ENCODE data around the gene PSMA5. TPM values are rescaled to one million over a fixed set of nuclear protein-coding genes. Genes with fewer than 3 reads are reported as not detected.
A peak's percentile ranks its signal among the peaks of the same experiment; 100 is the strongest.

Gene PSMA5
- total RNA-seq, 1 experiment from 2014 or later = 97.8 TPM

- H3K4me3 ChIP-seq (ENCODE audit: low read depth, low read length) = no peak overlapping the region
- Mint-ChIP-seq H3K27ac (ENCODE audit: unreplicated experiment) (peak overlapping the region; percentile 59), H3K36me3 (ENCODE audit: insufficient read depth, unreplicated experiment) (no peaks in the 10 kb centered on the region), H3K4me1 (ENCODE audit: low read depth, unreplicated experiment) (peaks cover 19% of the 10 kb centered on the region), H3K27me3 (ENCODE audit: insufficient read depth, unreplicated experiment) (no peaks in the 10 kb centered on the region), H3K4me3 (ENCODE audit: unreplicated experiment) (peak overlapping the region; percentile 49), H3K9me3 (ENCODE audit: unreplicated experiment) (no peaks in the 10 kb centered on the region)
- ChIA-PET POLR2A (no interaction called here), CTCF (no interaction called here)
- H3K4me1 ChIP-seq = peaks cover 27% of the 10 kb centered on the region; the same call in 1 of the 2 replicates
- no TSS peak for BruUV-seq (replicated peaks)
- no peaks in the 10 kb centered on the region for H3K9me3 ChIP-seq
- TF ChIP-seq, protein P1, sequence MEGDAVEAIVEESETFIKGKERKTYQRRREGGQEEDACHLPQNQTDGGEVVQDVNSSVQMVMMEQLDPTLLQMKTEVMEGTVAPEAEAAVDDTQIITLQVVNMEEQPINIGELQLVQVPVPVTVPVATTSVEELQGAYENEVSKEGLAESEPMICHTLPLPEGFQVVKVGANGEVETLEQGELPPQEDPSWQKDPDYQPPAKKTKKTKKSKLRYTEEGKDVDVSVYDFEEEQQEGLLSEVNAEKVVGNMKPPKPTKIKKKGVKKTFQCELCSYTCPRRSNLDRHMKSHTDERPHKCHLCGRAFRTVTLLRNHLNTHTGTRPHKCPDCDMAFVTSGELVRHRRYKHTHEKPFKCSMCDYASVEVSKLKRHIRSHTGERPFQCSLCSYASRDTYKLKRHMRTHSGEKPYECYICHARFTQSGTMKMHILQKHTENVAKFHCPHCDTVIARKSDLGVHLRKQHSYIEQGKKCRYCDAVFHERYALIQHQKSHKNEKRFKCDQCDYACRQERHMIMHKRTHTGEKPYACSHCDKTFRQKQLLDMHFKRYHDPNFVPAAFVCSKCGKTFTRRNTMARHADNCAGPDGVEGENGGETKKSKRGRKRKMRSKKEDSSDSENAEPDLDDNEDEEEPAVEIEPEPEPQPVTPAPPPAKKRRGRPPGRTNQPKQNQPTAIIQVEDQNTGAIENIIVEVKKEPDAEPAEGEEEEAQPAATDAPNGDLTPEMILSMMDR (IDR thresholded peaks at IDR 0.05; ENCODE audit: insufficient read depth in 1 of 2, low read depth in 1 of 2, low read length in 1 of 2, severe bottlenecking in 1 of 2, unreplicated experiment in 1 of 2) = no peak
- H3K27me3 ChIP-seq (replicated peaks; ENCODE audit: control insufficient read depth, insufficient read depth, low read length) = no peaks in the 10 kb centered on the region
- no peaks in the 10 kb centered on the region for H3K36me3 ChIP-seq (ENCODE audit: control insufficient read depth, insufficient read depth, low read length)
- intact Hi-C loops (cut with micrococcal nuclease; ENCODE audit: unreplicated experiment) = no loop called here
- DNase-seq = no peak
These were observed 34.0 kb downstream of the PSMA5 start for GRCh38 chr1:109392037-109392787.

GRCh38 chr1:109391626-109392025 is 34.6 kb downstream of the PSMA5 start:
- Histone ChIP-seq H3K27me3 (replicated peaks; ENCODE audit: control insufficient read depth, insufficient read depth, low read length) (no peaks in the 10 kb centered on the region), H3K4me3 (ENCODE audit: low read depth, low read length) (no peak overlapping the region), H3K9me3 (no peaks in the 10 kb centered on the region), H3K4me1 (peaks cover 27% of the 10 kb centered on the region; the same call in 1 of the 2 replicates), H3K36me3 (ENCODE audit: control insufficient read depth, insufficient read depth, low read length) (no peaks in the 10 kb centered on the region)
- Mint-ChIP-seq H3K9me3 (ENCODE audit: unreplicated experiment) (no peaks in the 10 kb centered on the region), H3K27ac (ENCODE audit: unreplicated experiment) (no peak overlapping the region), H3K4me3 (ENCODE audit: unreplicated experiment) (no peak overlapping the region), H3K36me3 (ENCODE audit: insufficient read depth, unreplicated experiment) (no peaks in the 10 kb centered on the region), H3K4me1 (ENCODE audit: low read depth, unreplicated experiment) (peaks cover 19% of the 10 kb centered on the region), H3K27me3 (ENCODE audit: insufficient read depth, unreplicated experiment) (no peaks in the 10 kb centered on the region)
- ChIA-PET CTCF (interaction anchor here (0.7 kb wide), 1 partner anchor 100 kb away, joined by 3 read pairs; no protein-coding TSS in a partner anchor), POLR2A (no interaction called here)
- TF ChIP-seq, protein P1 (IDR thresholded peaks at IDR 0.05; ENCODE audit: insufficient read depth in 1 of 2, low read depth in 1 of 2, low read length in 1 of 2, severe bottlenecking in 1 of 2, unreplicated experiment in 1 of 2) = no peak
- BruUV-seq (replicated peaks) = no TSS peak
- intact Hi-C loops (cut with micrococcal nuclease; ENCODE audit: unreplicated experiment) = no loop called here
- no peak for DNase-seq

DNA sequence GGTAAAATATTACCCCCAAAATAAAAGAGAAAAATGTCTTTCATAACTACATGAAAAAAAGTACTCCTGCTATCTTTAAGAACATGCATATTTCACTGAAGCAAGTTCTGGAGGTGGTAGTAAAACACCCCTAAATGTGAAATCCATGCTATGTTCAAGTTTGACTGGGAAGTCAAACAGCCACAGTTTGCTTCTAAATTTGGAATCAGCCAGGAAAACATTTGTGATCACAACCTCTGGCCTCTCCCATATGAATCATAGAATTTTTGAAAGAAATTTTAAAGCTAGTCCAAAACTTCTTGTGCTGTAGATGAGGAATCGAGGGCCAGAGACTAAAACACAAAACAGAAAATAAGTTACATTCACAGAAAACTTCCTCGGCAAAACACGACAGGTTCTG is 35.1 kb downstream of the PSMA5 start:
- Mint-ChIP-seq H3K36me3 (ENCODE audit: insufficient read depth, unreplicated experiment) (no peaks in the 10 kb centered on the region), H3K27me3 (ENCODE audit: insufficient read depth, unreplicated experiment) (no peaks in the 10 kb centered on the region), H3K9me3 (ENCODE audit: unreplicated experiment) (no peaks in the 10 kb centered on the region), H3K4me1 (ENCODE audit: low read depth, unreplicated experiment) (peaks cover 19% of the 10 kb centered on the region), H3K4me3 (ENCODE audit: unreplicated experiment) (no peak overlapping the region), H3K27ac (ENCODE audit: unreplicated experiment) (no peak overlapping the region)
- no TSS peak for BruUV-seq (replicated peaks)
- Histone ChIP-seq H3K27me3 (replicated peaks; ENCODE audit: control insufficient read depth, insufficient read depth, low read length) (no peaks in the 10 kb centered on the region), H3K9me3 (no peaks in the 10 kb centered on the region), H3K36me3 (ENCODE audit: control insufficient read depth, insufficient read depth, low read length) (no peaks in the 10 kb centered on the region), H3K4me1 (peaks cover 23% of the 10 kb centered on the region; the same call in 1 of the 2 replicates), H3K4me3 (ENCODE audit: low read depth, low read length) (no peak overlapping the region)
- no peak for DNase-seq
- POLR2A ChIA-PET = no interaction called here
- intact Hi-C loops (cut with micrococcal nuclease; ENCODE audit: unreplicated experiment) = no loop called here
- TF ChIP-seq, protein P1 (IDR thresholded peaks at IDR 0.05; ENCODE audit: insufficient read depth in 1 of 2, low read depth in 1 of 2, low read length in 1 of 2, severe bottlenecking in 1 of 2, unreplicated experiment in 1 of 2) = no peak
- CTCF ChIA-PET = interaction anchor here (0.7 kb wide), 1 partner anchor 99 kb away, joined by 3 read pairs; no protein-coding TSS in a partner anchor

Data from Caco-2 (cell line).